ENCODE results near the gene P2RX3. TPM values are rescaled to one million over a fixed set of nuclear protein-coding genes. Genes with fewer than 3 reads are reported as not detected.

Gene P2RX3
- total RNA-seq, 3 donors from 2014 or later, result not detected

DNA sequence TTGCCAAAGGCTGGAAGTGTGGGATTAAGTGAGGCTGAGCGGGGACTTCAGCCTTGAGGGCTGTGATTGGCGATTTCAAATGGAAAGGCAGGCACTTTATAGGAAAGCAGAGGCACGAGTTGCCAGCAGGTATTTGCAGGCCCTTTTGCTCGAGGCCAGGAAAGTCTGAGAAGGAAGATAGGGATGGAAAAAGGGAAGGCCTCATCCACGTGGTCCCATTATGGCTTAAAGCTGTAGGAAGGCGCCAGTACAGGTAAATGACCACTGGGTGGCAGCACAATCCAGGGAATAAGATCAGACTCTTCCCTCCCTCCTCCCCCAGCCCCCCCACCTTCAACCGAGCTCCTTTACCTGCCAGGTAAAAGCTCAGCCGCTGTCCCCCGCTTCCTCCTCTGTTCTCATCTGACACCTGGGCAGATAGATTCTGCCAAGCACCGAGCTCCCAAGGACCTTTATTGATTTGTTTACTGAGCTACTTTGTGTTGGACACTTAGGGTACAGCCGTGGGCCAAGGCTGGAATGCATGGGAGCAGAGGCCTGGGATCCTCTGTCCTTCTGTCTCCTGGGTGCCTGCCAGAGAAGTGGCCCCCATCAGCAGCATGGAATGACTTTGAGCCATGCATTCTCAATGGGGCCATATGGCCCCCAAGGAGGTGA is 7.5 kb downstream of the P2RX3 start:
- Mint-ChIP-seq H3K36me3 (ENCODE audit: insufficient read depth) (no peaks in the 10 kb centered on the region), H3K4me1 (ENCODE audit: low read depth) (peaks cover 2% of the 10 kb centered on the region), H3K9me3 (no peaks in the 10 kb centered on the region), H3K4me3 (no peak overlapping the region), H3K27me3 (ENCODE audit: low read depth) (peaks cover 3% of the 10 kb centered on the region)
- ATAC-seq (peak; percentile 84 to 86), DNase-seq (peak; percentile 73)

DNA sequence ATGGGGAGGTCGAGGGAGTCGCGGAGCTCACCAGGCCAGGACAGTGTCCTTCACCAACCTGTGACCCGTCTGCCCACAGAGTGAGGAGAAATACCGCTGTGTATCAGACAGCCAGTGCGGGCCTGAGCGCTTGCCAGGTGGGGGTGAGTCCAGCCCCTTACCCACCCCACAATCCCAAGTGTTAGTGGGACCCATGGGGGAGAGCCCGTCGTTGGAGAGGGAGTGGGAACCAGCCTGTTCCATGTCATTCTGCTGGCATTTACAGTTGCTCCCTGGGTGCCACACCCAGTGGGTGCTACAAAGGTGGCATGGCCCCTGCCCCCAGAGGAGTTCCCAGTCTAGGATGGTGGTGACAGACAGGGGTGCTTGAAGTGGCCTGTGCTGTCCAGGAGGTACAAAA is 9.2 kb downstream of the P2RX3 start:
- Mint-ChIP-seq H3K4me1 (ENCODE audit: low read depth) (peaks cover 2% of the 10 kb centered on the region), H3K9me3 (peaks cover 4% of the 10 kb centered on the region), H3K36me3 (ENCODE audit: insufficient read depth) (no peaks in the 10 kb centered on the region), H3K27me3 (ENCODE audit: low read depth) (peaks cover 6% of the 10 kb centered on the region), H3K4me3 (no peak overlapping the region)
- DNase-seq, result no peak
- no peak for ATAC-seq

DNA sequence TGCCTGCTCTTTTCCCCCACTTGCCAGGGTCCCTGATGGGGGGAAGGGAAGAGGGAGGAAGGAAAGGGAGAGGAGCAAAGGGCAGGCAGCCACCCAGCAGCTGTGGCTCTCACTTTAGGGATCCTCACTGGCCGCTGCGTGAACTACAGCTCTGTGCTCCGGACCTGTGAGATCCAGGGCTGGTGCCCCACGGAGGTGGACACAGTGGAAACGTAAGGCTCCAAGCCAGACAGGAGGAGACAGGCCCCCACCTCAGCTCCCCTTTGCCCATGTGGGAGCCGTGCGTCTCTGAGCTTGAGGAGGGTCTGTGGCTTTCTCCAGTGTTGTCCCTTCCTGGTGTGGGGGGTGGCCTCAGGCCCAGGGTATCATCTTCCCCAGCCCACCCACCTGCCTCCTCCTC is 9.9 kb downstream of the P2RX3 start:
- DNase-seq (no peak), ATAC-seq (no peak)
- H3K36me3 Mint-ChIP-seq (ENCODE audit: insufficient read depth), result no peaks in the 10 kb centered on the region
- no peak overlapping the region for H3K4me3 Mint-ChIP-seq
- H3K9me3 Mint-ChIP-seq, result peaks cover 4% of the 10 kb centered on the region
- H3K4me1 Mint-ChIP-seq (ENCODE audit: low read depth), result peaks cover 2% of the 10 kb centered on the region
- H3K27me3 Mint-ChIP-seq (ENCODE audit: low read depth), result peaks cover 6% of the 10 kb centered on the region

DNA sequence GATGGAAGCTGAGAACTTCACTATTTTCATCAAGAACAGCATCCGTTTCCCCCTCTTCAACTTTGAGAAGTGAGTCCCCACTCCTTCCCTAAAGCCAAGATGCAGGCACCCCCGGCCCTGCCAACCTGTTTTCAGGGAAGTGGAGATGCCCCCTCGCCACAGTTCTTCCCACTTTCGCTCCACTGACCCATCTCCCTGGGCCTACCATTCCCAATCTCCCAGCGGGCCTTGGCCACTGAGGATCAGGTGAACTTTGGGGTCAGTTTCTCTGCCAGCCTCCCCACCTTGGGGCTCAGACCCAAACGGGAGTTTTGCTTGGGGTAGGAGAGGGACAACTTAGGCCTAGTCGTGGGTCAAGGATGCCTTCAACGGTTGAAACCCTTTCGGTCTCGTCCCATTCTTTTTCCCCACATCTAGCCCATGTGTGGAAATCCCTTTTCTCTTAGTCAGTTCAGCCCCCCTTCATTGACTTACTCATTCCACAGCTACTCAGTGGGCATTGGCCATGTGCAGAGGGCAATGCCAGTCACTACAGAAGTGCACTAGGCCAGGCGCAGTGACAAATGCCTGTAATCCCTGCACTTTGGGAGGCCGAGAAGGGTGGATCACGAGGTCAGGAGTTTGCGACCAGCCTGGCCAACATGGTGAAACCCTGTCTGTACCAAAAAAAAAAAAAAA is 10.6 kb downstream of the P2RX3 start:
- Mint-ChIP-seq H3K4me3 (no peak overlapping the region), H3K27me3 (ENCODE audit: low read depth) (peaks cover 6% of the 10 kb centered on the region), H3K36me3 (ENCODE audit: insufficient read depth) (no peaks in the 10 kb centered on the region), H3K9me3 (peaks cover 4% of the 10 kb centered on the region), H3K4me1 (ENCODE audit: low read depth) (peaks cover 2% of the 10 kb centered on the region)
- DNase-seq (no peak), ATAC-seq (no peak)

DNA sequence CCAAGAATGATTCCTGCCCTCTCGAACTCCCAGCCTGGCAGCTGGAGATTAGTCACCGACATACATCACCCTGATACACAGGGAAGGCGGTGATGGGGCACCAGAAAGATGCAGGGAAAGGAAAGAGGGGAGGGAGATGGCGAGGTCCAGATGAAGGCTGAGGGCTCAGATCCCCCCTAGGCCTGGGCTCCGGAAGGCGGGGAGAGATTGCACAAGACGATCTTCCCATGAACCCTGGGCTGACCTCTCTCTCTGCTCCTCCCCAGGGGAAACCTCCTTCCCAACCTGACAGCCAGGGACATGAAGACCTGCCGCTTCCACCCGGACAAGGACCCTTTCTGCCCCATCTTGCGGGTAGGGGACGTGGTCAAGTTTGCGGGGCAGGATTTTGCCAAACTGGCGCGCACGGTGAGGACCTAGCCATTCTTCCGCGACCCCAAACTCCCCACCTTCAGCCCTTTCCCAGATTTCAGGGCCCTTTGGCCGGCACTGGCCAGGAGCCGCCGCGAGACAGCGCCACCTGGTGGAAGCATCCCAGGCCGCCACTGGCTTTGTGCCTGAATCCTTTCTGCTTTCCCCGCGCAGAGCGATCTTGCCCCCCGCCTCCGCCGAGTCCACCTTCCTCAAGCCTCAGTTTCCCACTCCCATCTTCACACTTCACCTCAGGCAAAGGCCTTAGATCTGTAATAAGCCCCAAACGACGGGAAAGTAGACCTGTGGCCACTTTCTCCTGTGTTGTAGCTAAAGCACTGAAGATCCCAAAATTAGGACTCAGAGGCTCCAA is 11.5 kb downstream of the P2RX3 start:
- H3K4me1 Mint-ChIP-seq (ENCODE audit: low read depth), result peaks cover 2% of the 10 kb centered on the region
- peak; percentile 59 to 61 for ATAC-seq

DNA sequence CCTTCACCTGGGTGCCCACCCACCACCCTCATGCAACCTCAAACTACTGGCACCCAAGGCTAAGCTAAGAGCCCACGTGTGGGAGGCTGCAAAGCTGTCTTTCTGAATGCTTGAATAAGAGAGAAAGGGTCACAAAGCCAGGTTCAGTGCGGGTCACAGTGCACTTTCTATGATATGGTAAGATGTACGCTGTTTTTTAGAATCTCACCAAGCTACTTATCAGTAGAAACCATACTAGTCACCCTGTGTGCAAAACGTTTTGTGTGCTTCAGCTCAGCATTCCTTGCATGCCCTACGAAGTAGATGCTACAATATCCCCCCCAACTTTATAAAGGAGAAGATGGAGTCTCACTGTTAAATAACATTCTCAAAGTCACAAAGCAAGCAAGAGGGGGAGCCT is 14.9 kb downstream of the P2RX3 start:
- DNase-seq, result no peak

More for the DNA sequence above, 11.5 kb downstream of the P2RX3 start:
- Mint-ChIP-seq H3K27me3 (ENCODE audit: low read depth) (peaks cover 9% of the 10 kb centered on the region), H3K4me3 (no peak overlapping the region), H3K36me3 (ENCODE audit: insufficient read depth) (no peaks in the 10 kb centered on the region), H3K9me3 (peaks cover 4% of the 10 kb centered on the region)
- peak; percentile 59 for DNase-seq

DNA sequence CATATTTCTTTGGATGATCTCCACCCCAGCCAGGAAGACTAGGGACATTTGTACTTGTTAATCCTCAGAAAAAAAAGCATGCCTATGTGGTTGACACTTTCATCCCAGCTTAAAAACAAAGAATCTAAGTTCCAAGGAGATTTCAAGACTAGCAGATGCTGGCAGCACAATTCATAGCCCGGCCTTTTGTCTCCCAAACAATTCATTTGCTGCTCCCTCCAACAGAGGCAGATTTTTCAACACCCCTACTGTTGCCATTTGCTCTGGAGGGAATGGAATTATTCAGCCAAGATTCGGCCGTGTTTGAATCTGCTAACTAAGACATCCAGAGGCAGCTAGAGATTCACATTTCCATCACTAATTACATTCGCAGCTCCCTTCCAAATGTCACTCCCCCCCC is 15.3 kb downstream of the P2RX3 start:
- no peak overlapping the region for H3K4me3 Mint-ChIP-seq
- H3K4me1 Mint-ChIP-seq (ENCODE audit: low read depth), result no peaks in the 10 kb centered on the region
- DNase-seq (no peak), ATAC-seq (no peak)
- peaks cover 4% of the 10 kb centered on the region for H3K9me3 Mint-ChIP-seq
- peaks cover 12% of the 10 kb centered on the region for H3K27me3 Mint-ChIP-seq (ENCODE audit: low read depth)
- no peaks in the 10 kb centered on the region for H3K36me3 Mint-ChIP-seq (ENCODE audit: insufficient read depth)

More for the DNA sequence above, 14.9 kb downstream of the P2RX3 start:
- Mint-ChIP-seq H3K9me3 (peaks cover 4% of the 10 kb centered on the region), H3K4me3 (no peak overlapping the region), H3K36me3 (ENCODE audit: insufficient read depth) (no peaks in the 10 kb centered on the region), H3K27me3 (ENCODE audit: low read depth) (peaks cover 12% of the 10 kb centered on the region), H3K4me1 (ENCODE audit: low read depth) (no peaks in the 10 kb centered on the region)
- ATAC-seq, result no peak

DNA sequence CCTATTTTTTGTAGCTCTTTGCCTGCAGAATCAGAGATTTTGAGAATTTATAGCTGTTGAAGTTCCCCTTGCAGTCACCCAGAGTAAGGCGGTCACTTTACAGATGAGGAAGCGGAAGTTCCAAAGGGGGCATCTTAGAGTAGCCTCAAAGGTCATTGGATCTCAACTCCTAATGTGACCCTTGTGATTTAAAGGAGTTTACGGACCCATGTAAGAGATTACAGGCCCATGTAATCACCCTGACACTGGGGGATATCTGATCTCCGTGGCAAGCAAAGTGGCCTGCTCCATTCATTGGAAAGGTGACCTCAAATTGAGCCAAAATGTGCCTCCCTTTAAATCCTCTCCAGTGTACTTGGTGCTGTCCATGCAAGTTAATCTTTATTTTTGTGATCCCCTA is 15.7 kb downstream of the P2RX3 start:
- Mint-ChIP-seq H3K4me1 (ENCODE audit: low read depth) (no peaks in the 10 kb centered on the region), H3K27me3 (ENCODE audit: low read depth) (peaks cover 12% of the 10 kb centered on the region), H3K36me3 (ENCODE audit: insufficient read depth) (no peaks in the 10 kb centered on the region), H3K9me3 (peaks cover 4% of the 10 kb centered on the region), H3K4me3 (no peak overlapping the region)
- no peak for ATAC-seq
- DNase-seq, result no peak

DNA sequence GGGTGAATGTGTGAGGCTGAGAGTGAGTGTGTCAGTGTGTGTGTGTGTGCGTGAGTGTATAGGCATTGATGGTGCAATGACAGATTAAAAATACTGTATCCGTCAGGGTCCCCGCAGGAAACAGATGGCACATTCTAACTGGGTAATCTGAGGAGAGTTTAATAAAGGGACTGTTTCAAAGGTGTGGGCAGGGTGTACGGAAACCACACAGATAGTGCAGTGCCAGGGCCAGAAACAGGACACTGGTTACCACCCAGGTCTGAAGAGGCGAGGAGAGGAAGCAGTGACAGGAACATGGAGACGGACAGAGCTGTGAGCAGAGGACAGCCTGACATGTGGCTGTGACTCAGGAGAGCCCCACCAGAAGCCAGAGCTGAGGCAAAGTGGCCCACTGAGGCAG is 16.5 kb downstream of the P2RX3 start:
- H3K4me3 Mint-ChIP-seq, result no peak overlapping the region
- H3K27me3 Mint-ChIP-seq (ENCODE audit: low read depth), result peaks cover 12% of the 10 kb centered on the region
- H3K4me1 Mint-ChIP-seq (ENCODE audit: low read depth), result no peaks in the 10 kb centered on the region
- H3K36me3 Mint-ChIP-seq (ENCODE audit: insufficient read depth), result no peaks in the 10 kb centered on the region
- H3K9me3 Mint-ChIP-seq, result peaks cover 4% of the 10 kb centered on the region
- ATAC-seq (no peak), DNase-seq (no peak)

DNA sequence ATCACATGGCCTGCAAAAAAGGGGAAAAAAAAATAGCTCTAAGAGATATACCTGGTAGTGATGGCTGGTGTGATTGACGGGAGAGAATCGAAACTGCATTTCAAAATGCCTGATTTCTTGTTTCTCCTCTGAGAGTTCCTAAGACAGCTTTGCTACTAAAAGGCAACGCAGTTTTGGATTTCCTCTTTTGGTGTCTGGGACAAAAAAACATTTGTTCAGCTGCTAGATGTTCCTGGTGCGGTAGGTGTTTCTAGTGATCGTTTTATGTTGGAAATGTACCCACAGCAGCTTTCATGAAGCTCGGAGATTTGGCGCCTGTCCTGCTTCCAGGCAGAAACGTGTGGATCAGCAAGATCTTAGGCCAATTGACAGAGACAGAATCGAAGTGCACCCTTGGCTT is 18.1 kb downstream of the P2RX3 start:
- ATAC-seq (no peak), DNase-seq (no peak)
- Mint-ChIP-seq H3K4me1 (ENCODE audit: low read depth) (no peaks in the 10 kb centered on the region), H3K4me3 (no peak overlapping the region), H3K9me3 (peaks cover 4% of the 10 kb centered on the region), H3K27me3 (ENCODE audit: low read depth) (peaks cover 10% of the 10 kb centered on the region), H3K36me3 (ENCODE audit: insufficient read depth) (no peaks in the 10 kb centered on the region)

DNA sequence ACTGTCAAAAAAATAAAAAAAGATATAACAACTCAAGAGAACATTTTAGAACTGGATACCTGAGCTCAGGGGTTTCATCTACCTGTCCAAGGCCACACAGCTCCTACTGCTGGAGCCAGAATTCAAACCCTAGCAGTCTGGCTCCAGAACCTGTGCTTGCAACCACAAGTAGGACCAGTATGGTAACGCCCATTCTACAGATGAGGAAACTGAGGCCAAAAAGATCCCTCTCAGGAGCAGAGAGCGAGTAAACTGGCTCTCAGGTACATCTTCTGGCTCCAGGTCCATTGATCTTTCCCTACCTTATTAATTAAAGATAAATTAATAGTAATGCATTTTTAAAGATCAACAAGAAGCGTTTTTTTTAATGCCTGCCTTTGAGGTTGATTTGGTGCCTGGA is 19.2 kb downstream of the P2RX3 start:
- no peak overlapping the region for H3K4me3 Mint-ChIP-seq
- no peaks in the 10 kb centered on the region for H3K9me3 Mint-ChIP-seq
- no peaks in the 10 kb centered on the region for H3K4me1 Mint-ChIP-seq (ENCODE audit: low read depth)
- no peaks in the 10 kb centered on the region for H3K36me3 Mint-ChIP-seq (ENCODE audit: insufficient read depth)
- H3K27me3 Mint-ChIP-seq (ENCODE audit: low read depth), result peaks cover 11% of the 10 kb centered on the region
- DNase-seq (no peak), ATAC-seq (no peak)

DNA sequence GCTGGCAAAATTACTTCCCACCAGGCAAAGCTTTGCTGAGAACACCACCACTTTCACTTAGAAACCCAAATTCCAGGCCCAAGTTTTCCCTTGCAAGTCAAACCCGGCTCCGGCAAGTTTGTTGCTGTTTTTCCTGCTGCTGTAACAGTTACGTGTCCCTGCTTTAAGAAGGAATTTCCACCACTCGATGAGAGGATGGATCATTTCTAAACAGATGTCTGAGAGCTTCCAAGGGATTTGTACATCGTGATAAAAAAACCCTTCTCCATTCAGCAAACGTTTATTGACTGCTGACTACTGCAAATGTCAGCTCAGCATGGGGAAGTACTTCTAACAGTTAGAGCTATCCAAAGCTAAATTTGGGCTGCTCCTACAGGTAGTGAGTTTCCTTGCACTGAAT is 19.7 kb downstream of the P2RX3 start:
- no peak for ATAC-seq
- DNase-seq, result no peak
- H3K4me1 Mint-ChIP-seq (ENCODE audit: low read depth), result no peaks in the 10 kb centered on the region
- no peaks in the 10 kb centered on the region for H3K36me3 Mint-ChIP-seq (ENCODE audit: insufficient read depth)
- peaks cover 2% of the 10 kb centered on the region for H3K9me3 Mint-ChIP-seq
- peaks cover 11% of the 10 kb centered on the region for H3K27me3 Mint-ChIP-seq (ENCODE audit: low read depth)
- H3K4me3 Mint-ChIP-seq, result no peak overlapping the region

DNA sequence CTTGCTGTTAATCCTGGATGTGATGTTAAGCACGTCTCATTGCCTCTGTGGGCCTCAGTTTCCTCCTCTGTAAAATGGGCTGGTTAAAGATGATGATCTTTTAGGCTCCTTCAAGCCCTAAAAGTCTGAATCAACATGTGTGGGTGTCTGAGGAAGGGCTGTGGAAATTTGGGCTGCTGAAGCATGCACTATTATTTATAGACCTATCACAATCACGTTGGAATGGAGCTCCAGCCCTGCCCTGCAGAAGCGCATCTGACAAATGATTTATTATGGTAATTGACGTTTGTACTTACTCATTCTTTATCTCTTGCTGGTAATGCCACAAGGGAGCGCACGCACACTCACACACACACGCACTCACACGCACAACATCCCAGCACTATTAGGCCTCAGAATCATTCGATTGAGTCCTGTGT is 20.4 kb downstream of the P2RX3 start:
- no peak for DNase-seq
- Mint-ChIP-seq H3K36me3 (ENCODE audit: insufficient read depth) (no peaks in the 10 kb centered on the region), H3K4me1 (ENCODE audit: low read depth) (no peaks in the 10 kb centered on the region), H3K27me3 (ENCODE audit: low read depth) (peaks cover 11% of the 10 kb centered on the region), H3K4me3 (no peak overlapping the region), H3K9me3 (peaks cover 6% of the 10 kb centered on the region)
- ATAC-seq, result no peak

DNA sequence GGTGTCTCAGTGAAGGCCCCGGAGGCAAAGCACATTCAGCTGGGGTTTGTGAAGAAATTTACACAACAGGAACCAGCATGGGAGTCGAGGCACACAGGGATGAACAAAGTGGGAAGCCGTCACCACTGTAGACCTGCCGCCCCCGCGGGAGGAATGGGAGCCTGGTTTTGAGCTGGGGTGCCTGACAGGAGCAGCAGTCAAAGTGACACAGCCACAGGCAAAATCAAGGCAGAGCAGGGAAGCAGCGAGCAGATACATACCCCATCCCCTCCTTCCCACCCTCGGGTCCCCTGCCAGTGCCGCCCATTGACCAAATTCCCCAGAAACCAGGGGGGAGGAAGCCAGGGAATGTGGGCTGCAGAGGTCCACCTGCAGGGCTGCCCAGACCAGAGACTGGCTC is 20.8 kb downstream of the P2RX3 start:
- Mint-ChIP-seq H3K27me3 (ENCODE audit: low read depth) (peaks cover 11% of the 10 kb centered on the region), H3K36me3 (ENCODE audit: insufficient read depth) (no peaks in the 10 kb centered on the region), H3K4me3 (no peak overlapping the region), H3K4me1 (ENCODE audit: low read depth) (no peaks in the 10 kb centered on the region), H3K9me3 (peaks cover 6% of the 10 kb centered on the region)
- ATAC-seq, result no peak
- no peak for DNase-seq

DNA sequence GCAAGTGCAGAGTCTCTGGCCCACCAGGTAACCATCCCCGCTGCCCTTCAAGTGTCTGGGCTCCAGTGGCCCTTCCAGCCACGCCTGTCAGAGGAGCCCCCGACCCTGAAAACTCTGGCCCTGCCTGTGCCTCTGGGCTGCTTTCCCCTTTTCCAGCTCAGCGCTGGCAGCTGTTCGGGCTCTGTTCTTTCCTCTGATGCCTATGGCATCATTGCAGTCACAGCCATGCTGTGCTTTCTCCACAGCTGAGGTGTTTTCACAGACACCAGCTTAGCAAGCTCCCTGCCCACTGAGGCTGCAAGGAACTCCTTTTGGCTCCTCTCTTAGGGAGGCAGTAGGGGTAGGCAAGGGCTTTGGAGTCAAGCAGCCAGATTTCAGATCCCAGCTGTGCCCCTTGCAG is 21.2 kb downstream of the P2RX3 start:
- DNase-seq (no peak), ATAC-seq (no peak)
- H3K4me3 Mint-ChIP-seq, result no peak overlapping the region
- no peaks in the 10 kb centered on the region for H3K36me3 Mint-ChIP-seq (ENCODE audit: insufficient read depth)
- peaks cover 11% of the 10 kb centered on the region for H3K27me3 Mint-ChIP-seq (ENCODE audit: low read depth)
- no peaks in the 10 kb centered on the region for H3K4me1 Mint-ChIP-seq (ENCODE audit: low read depth)
- peaks cover 6% of the 10 kb centered on the region for H3K9me3 Mint-ChIP-seq
